Ovary (tissue), 3 donors: ENCODE data around the gene CCL27.

Experiments used
- CTCF ChIP-seq, 3 donors: fragments of 450-650 bp in 2 of 3; fragments of 200-600 bp in 1 of 3; IDR thresholded peaks; one replicate each; pipeline versions ENCODE4 v1.5.1 to v1.8.0; 2016 to 2022; ENCODE audit warnings: antibody characterized with exemption in 3 of 3, mild to moderate bottlenecking in 1 of 3
- EP300 ChIP-seq: sonication (generic); formaldehyde crosslinking; IDR thresholded peaks from one replicate; pipeline ENCODE4 v1.6.1; 2017; ENCODE audit warnings: antibody characterized with exemption
- POLR2A ChIP-seq: fragments of 450-650 bp; IDR thresholded peaks from one replicate; pipeline ENCODE4 v1.6.1; 2017; ENCODE audit warnings: antibody characterized with exemption, mild to moderate bottlenecking, moderate library complexity
- donor health status: DM: no; HTN: no; CAD: no.

DNA sequence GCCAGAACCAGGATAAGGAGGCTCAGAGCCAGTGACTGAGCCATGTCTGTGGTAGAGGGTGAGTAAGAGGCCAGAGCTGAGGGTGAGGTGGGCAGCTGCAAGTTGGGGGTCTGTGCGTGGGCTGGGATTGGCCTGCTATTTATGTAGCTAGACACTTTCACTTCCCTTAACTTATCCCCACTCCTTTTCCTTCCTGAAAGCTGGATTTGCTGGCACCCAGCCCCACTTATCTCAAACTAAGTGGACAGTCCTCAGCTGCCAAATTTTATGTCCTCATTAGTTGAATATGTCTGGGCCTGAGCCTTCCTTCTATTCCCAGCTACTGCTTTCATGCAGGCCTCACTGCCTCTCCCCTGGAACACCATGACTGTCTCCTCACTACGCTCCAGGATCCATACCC is 47.6 kb upstream of the CCL27 start, which contains the start of gene CCL21:
- TF ChIP-seq CTCF (IDR thresholded peaks at IDR 0.05), result no peak
- no peak for TF ChIP-seq POLR2A
- TF ChIP-seq EP300, result no peak
